Hepatocyte (in vitro differentiated cells): ENCODE results near the gene TMEM135. TPM values are rescaled to one million over a fixed set of nuclear protein-coding genes. Genes with fewer than 3 reads are reported as not detected.

Source experiments
- DNase-seq: peaks from one replicate; pipeline ENCODE4 v3.0.0-alpha.2; 2016; ENCODE audit warnings: low spot score
- H2AFZ ChIP-seq: fragments of 200-600 bp; sonication (generic); 2 replicates; pipeline ENCODE4 v1.6.0; 2016; ENCODE audit warnings: antibody characterized with exemption, mild to moderate bottlenecking
- H3K27ac ChIP-seq: fragments of 200-600 bp; sonication (generic); 2 replicates; pipeline ENCODE4 v1.5.1; 2016; ENCODE audit warnings: mild to moderate bottlenecking
- H3K27me3 ChIP-seq: fragments of 200-600 bp; sonication (generic); 2 replicates; pipeline ENCODE4 v1.6.1; 2016
- H3K36me3 ChIP-seq: fragments of 200-600 bp; sonication (generic); replicated peaks from 2 replicates; pipeline ENCODE4 v1.5.1; 2016; ENCODE audit warnings: low read depth; ENCODE audit not compliant: insufficient read depth
- H3K4me1 ChIP-seq: fragments of 200-600 bp; sonication (generic); 2 replicates; pipeline ENCODE4 v1.5.1; 2016; ENCODE audit warnings: mild to moderate bottlenecking, moderate library complexity; ENCODE audit not compliant: insufficient read depth
- H3K4me2 ChIP-seq: fragments of 200-600 bp; sonication (generic); 2 replicates; pipeline ENCODE4 v1.6.0; 2016
- H3K4me3 ChIP-seq: fragments of 200-600 bp; sonication (generic); 2 replicates; pipeline ENCODE4 v1.5.1; 2016; ENCODE audit warnings: mild to moderate bottlenecking
- H3K79me2 ChIP-seq: fragments of 200-600 bp; sonication (generic); 2 replicates; pipeline ENCODE4 v1.6.0; 2017; ENCODE audit warnings: mild to moderate bottlenecking
- H3K9me2 ChIP-seq: fragments of 200-600 bp; sonication (generic); replicated peaks from 2 replicates; pipeline ENCODE4 v1.6.0; 2017; ENCODE audit warnings: mild to moderate bottlenecking; ENCODE audit not compliant: insufficient read depth
- H3K9me3 ChIP-seq: fragments of 200-600 bp; sonication (generic); 2 replicates; pipeline ENCODE4 v1.5.1; 2016; ENCODE audit warnings: low read depth, mild to moderate bottlenecking
- H4K20me1 ChIP-seq: fragments of 200-600 bp; sonication (generic); 2 replicates; pipeline ENCODE4 v1.6.0; 2016; ENCODE audit warnings: mild to moderate bottlenecking; ENCODE audit not compliant: insufficient read depth, poor library complexity, severe bottlenecking
- CTCF ChIP-seq: fragments of 200-600 bp; sonication (generic); IDR thresholded peaks from 2 replicates; pipeline ENCODE4 v1.5.1; 2016; ENCODE audit warnings: antibody characterized with exemption, mild to moderate bottlenecking; ENCODE audit not compliant: poor library complexity
- EZH2 ChIP-seq: fragments of 200-600 bp; sonication (generic); IDR thresholded peaks from 2 replicates; pipeline ENCODE4 v1.6.1; 2016; ENCODE audit warnings: antibody characterized with exemption, mild to moderate bottlenecking, borderline replicate concordance
- EZH2phosphoT487 ChIP-seq: fragments of 200-600 bp; sonication (generic); IDR thresholded peaks from one replicate; pipeline ENCODE4 v1.6.1; 2018; ENCODE audit warnings: antibody characterized with exemption, mild to moderate bottlenecking, low read depth, moderate library complexity; ENCODE audit not compliant: unreplicated experiment, severe bottlenecking
- whole genome bisulfite sequencing: methylation state at CpG from one replicate; pipeline ENCODE4 v1.1.6; 2016; ENCODE audit warnings: low lambda C conversion rate; ENCODE audit errors: missing lambda C conversion rate; 5-methylcytosine and 5-hydroxymethylcytosine counted together
- polyA plus RNA-seq: library from polyadenylated mRNA; unstranded; fragments of >200 nt; fragmentation: Nextera tagmentation; extraction: Ambion mirVana; gene quantifications from 2 replicates; pipeline ENCODE4 v1.2.1, GENCODE V29; 2016
- total RNA-seq: library from RNA; depleted of rRNA; stranded (reverse); fragments of >200 nt; gene quantifications from 2 replicates; pipeline ENCODE4 v1.2.3, GENCODE V29; 2014

Gene TMEM135
- total and polyA plus RNA-seq, 2 experiments from 2014 or later = 26.7 to 52.0 TPM

GRCh38 chr11:87082590-87082989 lies 44.9 kb downstream of the TMEM135 start:
- Histone ChIP-seq H3K9me3 (no peaks in the 10 kb centered on the region), H3K27ac (no peak overlapping the region), H2AFZ (no peak overlapping the region), H3K27me3 (no peaks in the 10 kb centered on the region), H3K79me2 (peaks cover 2% of the 10 kb centered on the region), H4K20me1 (no peaks in the 10 kb centered on the region), H3K36me3 (no peaks in the 10 kb centered on the region), H3K4me2 (no peak overlapping the region), H3K4me1 (no peaks in the 10 kb centered on the region), H3K9me2 (no peaks in the 10 kb centered on the region), H3K4me3 (no peak overlapping the region)
- WGBS = 34% methylated on average over 3 of the region's 3 CpGs
- no peak for DNase-seq
- TF ChIP-seq EZH2 (no peak), EZH2phosphoT487 (no peak), CTCF (no peak)

DNA sequence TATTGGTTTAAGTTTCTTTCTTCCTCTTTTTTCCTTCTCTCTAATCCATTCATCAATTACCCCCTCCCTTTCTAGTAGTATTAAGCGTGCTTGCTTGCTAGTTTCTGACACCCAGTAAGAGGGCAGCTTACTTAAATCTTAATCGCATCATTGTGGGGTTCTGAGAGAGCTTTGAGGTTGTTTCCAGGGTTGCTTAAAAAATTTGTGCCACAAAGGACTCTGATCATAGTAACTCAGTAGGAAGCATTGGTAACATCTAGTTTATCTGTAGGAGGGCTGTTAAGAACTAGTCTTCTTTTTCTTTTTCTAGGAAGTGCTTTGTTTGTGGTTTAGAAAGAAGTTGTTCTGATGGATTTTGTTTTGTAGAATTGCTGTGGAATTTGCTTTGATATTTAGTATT lies 45.3 kb downstream of the TMEM135 start:
- Histone ChIP-seq H3K79me2 (peaks cover 2% of the 10 kb centered on the region), H4K20me1 (no peaks in the 10 kb centered on the region), H2AFZ (no peak overlapping the region), H3K27ac (no peak overlapping the region), H3K4me1 (no peaks in the 10 kb centered on the region), H3K9me3 (no peaks in the 10 kb centered on the region), H3K27me3 (no peaks in the 10 kb centered on the region), H3K36me3 (no peaks in the 10 kb centered on the region), H3K9me2 (no peaks in the 10 kb centered on the region), H3K4me2 (no peak overlapping the region), H3K4me3 (no peak overlapping the region)
- TF ChIP-seq EZH2phosphoT487 (no peak), EZH2 (no peak), CTCF (no peak)
- no peak for DNase-seq
- WGBS = 44% methylated on average over 2 of the region's 2 CpGs

DNA sequence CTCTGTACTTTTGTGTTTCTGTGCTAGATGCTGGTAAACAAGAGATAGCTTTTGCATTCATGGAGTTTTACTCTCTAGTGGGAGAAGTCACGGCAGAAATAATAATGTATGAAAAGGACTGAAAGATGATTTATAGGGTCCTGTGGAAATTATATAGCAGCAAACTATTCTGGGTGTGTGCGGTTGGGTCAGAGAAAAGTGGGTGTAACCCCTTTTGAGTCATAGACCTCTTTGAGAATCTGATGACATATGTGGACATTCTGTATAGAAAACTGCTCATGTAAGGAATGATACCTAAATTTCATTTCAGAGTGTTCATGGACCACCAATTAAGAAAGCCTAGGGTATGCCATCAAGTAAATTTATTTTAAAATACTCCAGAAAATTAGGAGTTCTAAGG lies 54.4 kb downstream of the TMEM135 start:
- H3K27me3 ChIP-seq = no peaks in the 10 kb centered on the region
- H3K79me2 ChIP-seq = no peaks in the 10 kb centered on the region
- TF ChIP-seq CTCF (no peak), EZH2phosphoT487 (no peak), EZH2 (no peak)
- DNase-seq = no peak
- no peaks in the 10 kb centered on the region for H3K36me3 ChIP-seq
- 100% methylated on average over 2 of the region's 2 CpGs for WGBS
- no peak overlapping the region for H3K4me3 ChIP-seq
- no peak overlapping the region for H2AFZ ChIP-seq
- H3K27ac ChIP-seq = no peak overlapping the region
- no peaks in the 10 kb centered on the region for H3K9me2 ChIP-seq
- no peak overlapping the region for H3K4me2 ChIP-seq
- H4K20me1 ChIP-seq = no peaks in the 10 kb centered on the region
- H3K9me3 ChIP-seq = no peaks in the 10 kb centered on the region
- no peaks in the 10 kb centered on the region for H3K4me1 ChIP-seq

- DNase-seq = no peak
- Histone ChIP-seq H3K27ac (no peak overlapping the region), H3K36me3 (no peaks in the 10 kb centered on the region), H3K4me2 (no peak overlapping the region), H3K9me3 (no peaks in the 10 kb centered on the region), H3K9me2 (no peaks in the 10 kb centered on the region), H2AFZ (no peak overlapping the region), H3K27me3 (no peaks in the 10 kb centered on the region), H3K79me2 (no peaks in the 10 kb centered on the region), H3K4me3 (no peak overlapping the region), H3K4me1 (no peaks in the 10 kb centered on the region), H4K20me1 (no peaks in the 10 kb centered on the region)
- TF ChIP-seq CTCF = no peak
- TF ChIP-seq EZH2 = no peak
- no peak for TF ChIP-seq EZH2phosphoT487
Measured at GRCh38 chr11:87092567-87092966, 54.8 kb downstream of the TMEM135 start.
